ENCODE measurements around the gene ZNF436.

The ZNF436 gene

DNA sequence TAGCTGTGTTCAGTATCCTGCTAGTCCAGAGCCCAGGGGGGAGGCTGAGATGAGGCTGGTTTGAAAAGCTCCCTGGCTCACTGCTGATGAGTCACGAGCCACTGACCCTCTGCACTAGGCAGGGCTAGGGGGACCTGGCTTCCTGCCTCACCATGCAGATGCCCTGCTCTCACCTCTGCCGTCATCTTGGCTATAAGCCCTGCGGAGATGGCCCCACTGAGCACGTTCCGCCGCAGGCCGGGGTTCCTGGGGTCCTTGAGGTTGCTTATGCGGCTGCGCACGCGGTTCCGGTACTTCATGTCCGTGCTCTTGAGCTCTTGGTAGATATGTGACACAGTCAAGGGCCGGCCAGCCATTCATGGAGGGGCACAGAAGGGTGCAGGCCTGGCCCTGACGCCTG lies 24.1 kb upstream of the ZNF436 start:
- no peak overlapping the region for H2BK12ac ChIP-seq (ENCODE audit: low read length)
- H2BK5ac ChIP-seq (ENCODE audit: low read depth, low read length, poor library complexity) = no peak overlapping the region
- H2AFZ ChIP-seq (ENCODE audit: insufficient read depth, low read length, poor library complexity) = no peak overlapping the region
- no peaks in the 10 kb centered on the region for H3K27me3 ChIP-seq (ENCODE audit: insufficient read depth, low read length)
- H3K14ac ChIP-seq (ENCODE audit: low read length) = no peak overlapping the region
- no peak overlapping the region for H3K4me3 ChIP-seq (ENCODE audit: low read depth, low read length)
- H3K4me1 ChIP-seq (ENCODE audit: control insufficient read depth in 1 of 2, insufficient read depth in 2 of 2, low read length in 2 of 2) = peaks cover 3 to 4% of the 10 kb centered on the region in 2 experiments
- H3K9me3 ChIP-seq (ENCODE audit: insufficient read depth, low read depth, low read length) = peaks cover 8% of the 10 kb centered on the region
- no peak overlapping the region for H4K12ac ChIP-seq (ENCODE audit: low read depth, low read length)
- H2AK5ac ChIP-seq (ENCODE audit: low read length) = no peak overlapping the region
- H4K8ac ChIP-seq (ENCODE audit: low read depth, low read length) = no peak overlapping the region
- no peak overlapping the region for H3K23ac ChIP-seq (ENCODE audit: low read length)
- no peak overlapping the region for H3K18ac ChIP-seq (ENCODE audit: low read length)
- WGBS (ENCODE audit: extremely low coverage, insufficient coverage, insufficient read length) = no CpG with 5 or more reads among the region's 15 CpGs
- H3K79me1 ChIP-seq (ENCODE audit: low read length) = no peaks in the 10 kb centered on the region
- H3K4ac ChIP-seq (ENCODE audit: low read depth, low read length) = no peak overlapping the region
- H3K4me2 ChIP-seq (ENCODE audit: low read length) = no peak overlapping the region
- H3K79me2 ChIP-seq (ENCODE audit: control insufficient read depth, insufficient read depth, low read length, poor library complexity) = no peaks in the 10 kb centered on the region
- H4K91ac ChIP-seq (ENCODE audit: low read depth, low read length) = no peak overlapping the region
- no peak for DNase-seq
- no peak overlapping the region for H2BK120ac ChIP-seq (ENCODE audit: insufficient read depth, low read length, poor library complexity)
- H3K36me3 ChIP-seq (ENCODE audit: control insufficient read depth in 1 of 2, insufficient read depth in 2 of 2, low read length in 2 of 2) = no peaks in the 10 kb centered on the region
- H3K27ac ChIP-seq (ENCODE audit: low read depth, low read length) = no peak overlapping the region
- no peak overlapping the region for H3K9ac ChIP-seq (ENCODE audit: low read length)

DNA sequence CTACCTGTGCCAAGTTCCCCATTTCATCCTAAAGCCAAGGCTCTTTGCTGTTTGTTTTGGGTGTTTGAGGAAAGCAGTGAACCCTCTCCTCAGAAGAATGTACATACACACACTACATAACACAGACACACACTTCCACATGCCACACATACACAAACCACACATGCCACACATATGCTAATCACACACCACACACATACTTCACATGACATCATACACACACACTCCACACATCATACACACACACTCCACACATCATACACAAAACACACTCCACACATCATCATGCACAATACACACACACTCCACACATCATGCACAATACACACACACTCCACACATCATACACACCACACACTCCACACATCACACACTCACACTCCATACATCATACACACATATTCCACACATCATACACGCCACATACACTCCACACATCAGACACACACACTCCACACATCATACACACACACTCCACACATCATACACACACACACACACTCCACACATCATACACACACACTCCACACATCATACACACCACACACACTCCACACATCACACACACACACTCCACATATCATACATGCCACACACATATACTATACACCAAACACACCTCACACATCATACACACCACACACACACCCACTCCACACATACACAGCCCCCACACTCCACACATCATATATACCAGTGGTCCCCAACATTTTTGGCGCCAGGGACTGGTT lies 22.7 kb upstream of the ZNF436 start:
- no peak for DNase-seq
- no peak overlapping the region for H4K12ac ChIP-seq (ENCODE audit: low read depth, low read length)
- WGBS (ENCODE audit: extremely low coverage, insufficient coverage, insufficient read length) = 100% methylated on average over 1 of the region's 2 CpGs
- no peaks in the 10 kb centered on the region for H3K36me3 ChIP-seq (ENCODE audit: control insufficient read depth in 1 of 2, insufficient read depth in 2 of 2, low read length in 2 of 2)
- no peak overlapping the region for H3K27ac ChIP-seq (ENCODE audit: low read depth, low read length)
- peak overlapping the region; percentile 55 for H3K23ac ChIP-seq (ENCODE audit: low read length)
- H2BK120ac ChIP-seq (ENCODE audit: insufficient read depth, low read length, poor library complexity) = no peak overlapping the region
- no peak overlapping the region for H3K18ac ChIP-seq (ENCODE audit: low read length)
- H2BK5ac ChIP-seq (ENCODE audit: low read depth, low read length, poor library complexity) = no peak overlapping the region
- peaks cover 9% of the 10 kb centered on the region for H3K9me3 ChIP-seq (ENCODE audit: insufficient read depth, low read depth, low read length)
- H3K9ac ChIP-seq (ENCODE audit: low read length) = no peak overlapping the region
- no peak overlapping the region for H4K91ac ChIP-seq (ENCODE audit: low read depth, low read length)
- H3K27me3 ChIP-seq (ENCODE audit: insufficient read depth, low read length) = no peaks in the 10 kb centered on the region
- H4K8ac ChIP-seq (ENCODE audit: low read depth, low read length) = no peak overlapping the region
- no peak overlapping the region for H2AK5ac ChIP-seq (ENCODE audit: low read length)
- H3K4me3 ChIP-seq (ENCODE audit: low read depth, low read length) = peak overlapping the region; percentile 63
- no peaks in the 10 kb centered on the region for H3K79me1 ChIP-seq (ENCODE audit: low read length)
- H3K4me2 ChIP-seq (ENCODE audit: low read length) = no peak overlapping the region
- peaks cover 3 to 4% of the 10 kb centered on the region in 2 experiments for H3K4me1 ChIP-seq (ENCODE audit: control insufficient read depth in 1 of 2, insufficient read depth in 2 of 2, low read length in 2 of 2)
- H2BK12ac ChIP-seq (ENCODE audit: low read length) = no peak overlapping the region
- H2AFZ ChIP-seq (ENCODE audit: insufficient read depth, low read length, poor library complexity) = no peak overlapping the region
- H3K14ac ChIP-seq (ENCODE audit: low read length) = no peak overlapping the region
- no peak overlapping the region for H3K4ac ChIP-seq (ENCODE audit: low read depth, low read length)
- no peaks in the 10 kb centered on the region for H3K79me2 ChIP-seq (ENCODE audit: control insufficient read depth, insufficient read depth, low read length, poor library complexity)

GRCh38 chr1:23389837-23390321 lies 20.2 kb upstream of the ZNF436 start:
- Histone ChIP-seq H4K91ac (ENCODE audit: low read depth, low read length) (no peak overlapping the region), H4K12ac (ENCODE audit: low read depth, low read length) (no peak overlapping the region), H3K79me1 (ENCODE audit: low read length) (peaks cover 6% of the 10 kb centered on the region), H4K8ac (ENCODE audit: low read depth, low read length) (no peak overlapping the region), H2AFZ (ENCODE audit: insufficient read depth, low read length, poor library complexity) (no peak overlapping the region), H3K4me1 (ENCODE audit: control insufficient read depth in 1 of 2, insufficient read depth in 2 of 2, low read length in 2 of 2) (peaks cover 13 to 15% of the 10 kb centered on the region in 2 experiments), H2AK5ac (ENCODE audit: low read length) (no peak overlapping the region), H3K79me2 (ENCODE audit: control insufficient read depth, insufficient read depth, low read length, poor library complexity) (no peaks in the 10 kb centered on the region), H3K36me3 (ENCODE audit: control insufficient read depth in 1 of 2, insufficient read depth in 2 of 2, low read length in 2 of 2) (no peaks in the 10 kb centered on the region), H3K4me2 (ENCODE audit: low read length) (no peak overlapping the region), H2BK12ac (ENCODE audit: low read length) (no peak overlapping the region), H2BK120ac (ENCODE audit: insufficient read depth, low read length, poor library complexity) (no peak overlapping the region), H3K23ac (ENCODE audit: low read length) (no peak overlapping the region), H3K27me3 (ENCODE audit: insufficient read depth, low read length) (no peaks in the 10 kb centered on the region), H3K14ac (ENCODE audit: low read length) (no peak overlapping the region), H3K27ac (ENCODE audit: low read depth, low read length) (no peak overlapping the region), H3K4ac (ENCODE audit: low read depth, low read length) (no peak overlapping the region), H3K9ac (ENCODE audit: low read length) (no peak overlapping the region), H3K9me3 (ENCODE audit: insufficient read depth, low read depth, low read length) (peaks cover 9% of the 10 kb centered on the region), H3K4me3 (ENCODE audit: low read depth, low read length) (no peak overlapping the region), H3K18ac (ENCODE audit: low read length) (no peak overlapping the region), H2BK5ac (ENCODE audit: low read depth, low read length, poor library complexity) (no peak overlapping the region)
- peak; percentile 82 to 87 for DNase-seq
- no CpG with 5 or more reads among the region's 9 CpGs for WGBS (ENCODE audit: extremely low coverage, insufficient coverage, insufficient read length)

DNA sequence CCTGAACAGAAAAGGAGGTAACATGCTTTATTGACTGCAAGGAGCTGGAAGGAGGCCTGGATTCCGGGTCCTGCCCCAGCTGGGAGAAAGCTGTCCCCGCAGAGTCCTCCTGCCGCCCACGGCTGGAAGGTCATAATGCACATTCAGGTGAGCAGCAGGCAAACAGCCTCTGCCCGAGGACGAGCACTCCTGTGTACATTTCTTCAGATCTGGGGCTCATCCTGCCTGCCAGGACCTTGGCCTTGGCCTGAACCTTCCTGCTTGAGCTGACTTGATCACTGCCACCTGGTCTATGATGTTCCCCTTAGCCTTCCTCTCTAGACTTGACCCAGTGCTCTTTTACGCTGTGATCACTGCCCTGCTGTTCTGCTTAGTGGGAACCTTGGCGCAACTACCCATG lies 17.9 kb upstream of the ZNF436 start:
- no peaks in the 10 kb centered on the region for H3K36me3 ChIP-seq (ENCODE audit: control insufficient read depth in 1 of 2, insufficient read depth in 2 of 2, low read length in 2 of 2)
- no peak overlapping the region for H2BK120ac ChIP-seq (ENCODE audit: insufficient read depth, low read length, poor library complexity)
- no peaks in the 10 kb centered on the region for H3K79me2 ChIP-seq (ENCODE audit: control insufficient read depth, insufficient read depth, low read length, poor library complexity)
- no peak overlapping the region for H2BK12ac ChIP-seq (ENCODE audit: low read length)
- no peak overlapping the region for H3K4ac ChIP-seq (ENCODE audit: low read depth, low read length)
- DNase-seq = no peak
- no peak overlapping the region for H2BK5ac ChIP-seq (ENCODE audit: low read depth, low read length, poor library complexity)
- H3K23ac ChIP-seq (ENCODE audit: low read length) = no peak overlapping the region
- H4K8ac ChIP-seq (ENCODE audit: low read depth, low read length) = no peak overlapping the region
- no CpG with 5 or more reads among the region's 8 CpGs for WGBS (ENCODE audit: extremely low coverage, insufficient coverage, insufficient read length)
- H3K18ac ChIP-seq (ENCODE audit: low read length) = no peak overlapping the region
- no peak overlapping the region for H4K12ac ChIP-seq (ENCODE audit: low read depth, low read length)
- H3K4me1 ChIP-seq (ENCODE audit: control insufficient read depth in 1 of 2, insufficient read depth in 2 of 2, low read length in 2 of 2) = peaks cover 16 to 17% of the 10 kb centered on the region in 2 experiments
- no peak overlapping the region for H4K91ac ChIP-seq (ENCODE audit: low read depth, low read length)
- no peak overlapping the region for H3K4me2 ChIP-seq (ENCODE audit: low read length)
- H3K9ac ChIP-seq (ENCODE audit: low read length) = no peak overlapping the region
- H3K14ac ChIP-seq (ENCODE audit: low read length) = no peak overlapping the region
- H2AFZ ChIP-seq (ENCODE audit: insufficient read depth, low read length, poor library complexity) = no peak overlapping the region
- H3K27ac ChIP-seq (ENCODE audit: low read depth, low read length) = no peak overlapping the region
- H2AK5ac ChIP-seq (ENCODE audit: low read length) = no peak overlapping the region
- no peaks in the 10 kb centered on the region for H3K27me3 ChIP-seq (ENCODE audit: insufficient read depth, low read length)
- H3K9me3 ChIP-seq (ENCODE audit: insufficient read depth, low read depth, low read length) = peaks cover 5% of the 10 kb centered on the region
- peaks cover 6% of the 10 kb centered on the region for H3K79me1 ChIP-seq (ENCODE audit: low read length)
- H3K4me3 ChIP-seq (ENCODE audit: low read depth, low read length) = no peak overlapping the region

Measured in trophoblast cell (in vitro differentiated cells and primary cell).